ENCODE results near the gene CS. TPM values are rescaled to one million over a fixed set of nuclear protein-coding genes. Genes with fewer than 3 reads are reported as not detected.

Gene CS
- total and polyA plus RNA-seq, 2 experiments from 2014 or later: 243 to 360 TPM

GRCh38 chr12:56260380-56260779 lies 39.8 kb downstream of the CS start:
- no peak overlapping the region for H3K27ac ChIP-seq
- H3K4me1 ChIP-seq (ENCODE audit: low read depth): peaks cover 15% of the 10 kb centered on the region
- no peaks in the 10 kb centered on the region for H3K27me3 ChIP-seq
- no peak overlapping the region for H3K4me3 ChIP-seq
- peaks cover 7% of the 10 kb centered on the region for H3K36me3 ChIP-seq
- TF ChIP-seq CTCF (IDR thresholded peaks at IDR 0.05; ENCODE audit: low read depth, low read length): no peak
- DNase-seq (ENCODE audit: low read depth in 1 of 2, low spot score in 1 of 2): no peak
- H3K9me3 ChIP-seq (ENCODE audit: low read depth): no peaks in the 10 kb centered on the region

- H3K27me3 ChIP-seq: no peaks in the 10 kb centered on the region
- DNase-seq (ENCODE audit: low read depth in 1 of 2, low spot score in 1 of 2): peak in 1 of 2 donors; percentile 6
- H3K27ac ChIP-seq: peak overlapping the region; percentile 65
- peaks cover 15% of the 10 kb centered on the region for H3K4me1 ChIP-seq (ENCODE audit: low read depth)
- no peaks in the 10 kb centered on the region for H3K9me3 ChIP-seq (ENCODE audit: low read depth)
- peaks cover 21% of the 10 kb centered on the region for H3K36me3 ChIP-seq
- peak overlapping the region; percentile 87 for H3K4me3 ChIP-seq
- TF ChIP-seq CTCF (IDR thresholded peaks at IDR 0.05; ENCODE audit: low read depth, low read length): no peak
These were observed 41.3 kb downstream of the CS start for GRCh38 chr12:56258820-56259183.

- H3K9me3 ChIP-seq (ENCODE audit: low read depth): no peaks in the 10 kb centered on the region
- H3K4me3 ChIP-seq: peak within 1 kb of the TSS; percentile 87
- H3K4me1 ChIP-seq (ENCODE audit: low read depth): peaks cover 15% of the 10 kb centered on the region
- H3K27ac ChIP-seq: peak within 1 kb of the TSS; percentile 65
- no peaks in the 10 kb centered on the region for H3K27me3 ChIP-seq
- peak; percentile 85 to 90 for DNase-seq (ENCODE audit: low read depth in 1 of 2, low spot score in 1 of 2)
- H3K36me3 ChIP-seq: peaks cover 26% of the 10 kb centered on the region
- peak; percentile 38 for TF ChIP-seq CTCF (IDR thresholded peaks at IDR 0.05; ENCODE audit: low read depth, low read length)
These were observed 41.9 kb downstream of the CS start, which contains the start of gene ANKRD52 for GRCh38 chr12:56258068-56258819. Gene ANKRD52, minus strand, starts transcription at chr12:56258384. Its CDS starts 115 bp downstream, at chr12:56258269.

GRCh38 chr12:56257491-56258067 lies 42.6 kb downstream of the CS start:
- peak; percentile 21 to 72 for DNase-seq (ENCODE audit: low read depth in 1 of 2, low spot score in 1 of 2)
- TF ChIP-seq CTCF (IDR thresholded peaks at IDR 0.05; ENCODE audit: low read depth, low read length): peak; percentile 11
- Histone ChIP-seq H3K4me1 (ENCODE audit: low read depth) (peaks cover 15% of the 10 kb centered on the region), H3K27me3 (no peaks in the 10 kb centered on the region), H3K27ac (peak overlapping the region; percentile 48), H3K4me3 (peak overlapping the region; percentile 87), H3K36me3 (peaks cover 33% of the 10 kb centered on the region), H3K9me3 (ENCODE audit: low read depth) (no peaks in the 10 kb centered on the region)

- Histone ChIP-seq H3K27ac (peak overlapping the region; percentile 48), H3K36me3 (peaks cover 38% of the 10 kb centered on the region), H3K9me3 (ENCODE audit: low read depth) (no peaks in the 10 kb centered on the region), H3K4me1 (ENCODE audit: low read depth) (peaks cover 15% of the 10 kb centered on the region), H3K4me3 (peak overlapping the region; percentile 87), H3K27me3 (no peaks in the 10 kb centered on the region)
- no peak for DNase-seq (ENCODE audit: low read depth in 1 of 2, low spot score in 1 of 2)
- no peak for TF ChIP-seq CTCF (IDR thresholded peaks at IDR 0.05; ENCODE audit: low read depth, low read length)
These were observed 43.1 kb downstream of the CS start for GRCh38 chr12:56257071-56257470.

All from cardiac muscle cell (in vitro differentiated cells and primary cell).